ENCODE measurements around the gene PHRF1.

PHRF1 gene

DNA sequence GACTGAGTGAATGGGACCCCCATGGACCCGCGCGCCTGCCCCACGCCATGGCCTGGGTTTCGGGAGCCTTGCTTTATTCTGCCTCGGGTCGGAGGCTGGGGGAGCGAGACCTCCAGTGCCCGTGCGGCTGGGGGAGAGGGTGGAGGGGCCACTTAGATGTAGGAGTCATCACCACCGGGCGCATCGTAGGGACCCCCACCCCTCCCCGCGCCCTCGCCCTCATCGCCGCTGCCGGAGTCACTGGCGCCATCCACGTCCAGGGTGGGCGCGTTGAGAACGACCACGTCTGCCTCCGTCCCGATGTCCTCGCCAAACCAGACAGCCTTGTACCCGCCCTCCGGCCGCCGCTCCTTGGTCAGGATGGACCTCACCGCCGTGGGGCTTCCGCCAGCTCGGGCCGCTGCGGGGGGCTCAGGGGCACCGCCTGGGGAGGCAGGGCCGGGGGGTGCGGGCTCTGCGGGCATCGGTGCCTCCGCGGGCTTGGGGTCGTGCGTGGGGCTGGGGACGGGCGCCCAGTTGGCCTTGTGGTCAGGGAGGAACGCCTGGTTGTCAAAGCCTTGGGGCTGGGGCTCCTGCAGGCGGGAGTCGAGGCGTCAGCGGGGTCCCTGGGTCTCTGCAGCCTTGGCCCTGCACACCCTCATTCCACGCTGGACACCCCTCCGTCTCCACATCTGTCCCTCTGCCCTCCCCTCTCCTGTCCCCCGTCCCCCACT lies 41.1 kb downstream of the PHRF1 start:
- DNase-seq, result no peak

DNA sequence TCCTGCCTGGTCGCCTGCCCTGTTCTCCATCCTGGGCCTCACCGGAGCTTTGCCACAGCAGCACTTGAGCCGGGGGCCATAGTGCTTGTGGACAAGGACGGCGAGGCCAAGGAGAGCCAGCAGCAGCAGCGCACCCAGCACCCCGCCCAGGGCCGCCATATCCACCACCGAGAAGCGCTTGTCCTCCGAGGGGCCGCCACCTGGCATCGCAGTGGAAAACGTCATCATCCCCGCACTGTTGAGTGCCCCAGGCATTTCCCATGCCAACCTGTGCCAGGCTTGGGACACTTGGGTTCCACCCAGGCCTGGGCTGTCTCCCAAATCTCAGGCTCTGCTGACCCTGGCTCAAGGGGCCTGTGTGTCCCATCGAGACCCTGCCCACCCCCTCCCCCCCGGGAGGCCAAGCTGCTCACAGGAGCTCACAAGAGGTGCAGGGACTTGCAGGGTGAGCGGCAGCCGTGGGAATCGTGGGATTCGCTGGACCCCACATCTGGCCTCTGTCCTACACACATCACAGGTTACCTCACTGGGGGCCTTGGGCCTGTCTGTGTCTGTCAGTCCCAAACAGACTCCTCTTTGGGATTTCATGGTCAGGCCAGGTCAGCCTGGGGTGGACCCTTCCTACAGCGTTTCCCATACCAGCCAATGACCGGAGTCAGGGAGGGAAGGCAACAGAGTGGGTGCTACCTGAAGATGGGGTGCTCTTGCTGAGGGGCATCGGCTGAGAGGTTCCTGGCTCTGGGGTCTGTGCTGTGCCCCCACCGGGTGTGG lies 41.8 kb downstream of the PHRF1 start:
- DNase-seq, result no peak

DNA sequence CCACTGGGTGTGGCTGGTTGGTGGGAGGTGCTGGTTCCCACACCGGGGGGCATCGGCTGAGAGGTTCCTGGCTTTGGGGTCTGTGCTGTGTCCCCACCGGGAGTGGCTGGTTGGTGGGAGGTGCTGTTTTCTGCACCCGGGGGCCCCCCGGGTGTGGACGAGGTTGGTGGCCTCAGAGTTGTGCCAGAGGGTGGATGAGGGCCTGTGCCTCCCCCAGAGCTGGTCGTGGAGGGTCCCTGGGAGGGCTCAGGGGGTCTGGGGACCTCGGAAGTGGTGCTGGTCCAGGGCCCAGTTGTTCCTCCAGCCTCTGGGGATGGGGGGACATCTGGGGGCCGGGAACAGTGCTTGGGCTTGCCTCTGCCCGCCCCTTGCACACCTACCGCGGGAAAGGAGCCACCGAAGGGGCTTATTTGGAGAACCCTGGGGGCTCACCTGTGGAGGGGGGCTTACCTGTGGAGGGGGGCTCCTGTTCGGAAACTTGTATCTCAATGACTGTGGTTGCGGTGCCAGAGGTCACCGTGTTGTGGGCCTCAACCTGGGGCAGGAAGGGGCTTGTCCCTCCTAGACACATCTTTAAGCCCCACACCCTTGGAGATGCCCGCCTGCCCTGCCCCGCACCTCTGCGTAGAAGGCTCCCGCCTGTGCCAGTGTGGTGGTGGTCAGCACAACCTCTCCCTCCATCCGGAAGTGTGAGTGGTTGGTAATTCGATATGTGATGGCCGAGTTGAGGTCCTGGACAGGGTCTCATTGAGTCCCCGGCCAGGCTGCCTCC lies 42.8 kb downstream of the PHRF1 start:
- DNase-seq, result no peak

DNA sequence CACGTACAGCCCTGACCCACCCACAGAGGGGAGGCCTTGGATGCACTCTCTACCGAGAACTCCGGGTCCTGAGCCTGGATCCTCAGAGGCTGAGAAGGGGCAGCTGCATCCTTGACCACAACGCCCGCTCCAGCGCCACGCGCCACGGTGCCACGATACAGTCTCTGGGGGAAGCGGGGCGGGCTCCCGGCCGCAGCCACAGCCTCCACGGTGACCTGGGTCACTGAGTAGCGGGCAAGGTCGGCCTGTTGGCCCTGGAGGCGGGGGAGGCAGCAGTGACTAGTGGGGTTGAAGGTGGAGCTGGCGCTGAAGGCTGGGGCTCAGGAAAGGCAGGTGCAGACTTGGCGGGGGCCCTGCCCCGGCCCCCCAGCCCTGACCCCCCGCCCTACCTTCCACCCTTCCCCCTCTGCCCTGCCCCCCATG lies 43.4 kb downstream of the PHRF1 start:
- DNase-seq, result no peak

DNA sequence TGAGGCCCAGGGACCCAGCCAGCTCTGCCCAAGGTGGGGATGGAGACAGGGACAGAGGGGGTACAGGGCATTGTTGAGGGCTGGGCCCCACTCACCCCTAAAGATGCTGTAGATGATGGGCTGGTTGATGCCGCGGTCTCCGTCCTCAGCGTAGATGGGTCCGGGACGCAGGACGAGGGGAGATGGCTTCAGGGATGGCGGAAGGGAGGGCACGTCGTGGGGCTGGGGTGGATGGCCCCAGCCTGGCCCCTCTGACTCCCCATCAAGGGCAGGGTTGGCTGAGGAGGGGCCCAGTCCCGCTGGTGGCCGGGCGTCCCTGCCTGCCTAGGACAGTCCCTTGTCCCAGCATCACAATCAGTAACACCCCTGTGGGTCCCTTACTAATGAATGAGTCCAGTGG lies 43.9 kb downstream of the PHRF1 start:
- DNase-seq, result no peak

DNA sequence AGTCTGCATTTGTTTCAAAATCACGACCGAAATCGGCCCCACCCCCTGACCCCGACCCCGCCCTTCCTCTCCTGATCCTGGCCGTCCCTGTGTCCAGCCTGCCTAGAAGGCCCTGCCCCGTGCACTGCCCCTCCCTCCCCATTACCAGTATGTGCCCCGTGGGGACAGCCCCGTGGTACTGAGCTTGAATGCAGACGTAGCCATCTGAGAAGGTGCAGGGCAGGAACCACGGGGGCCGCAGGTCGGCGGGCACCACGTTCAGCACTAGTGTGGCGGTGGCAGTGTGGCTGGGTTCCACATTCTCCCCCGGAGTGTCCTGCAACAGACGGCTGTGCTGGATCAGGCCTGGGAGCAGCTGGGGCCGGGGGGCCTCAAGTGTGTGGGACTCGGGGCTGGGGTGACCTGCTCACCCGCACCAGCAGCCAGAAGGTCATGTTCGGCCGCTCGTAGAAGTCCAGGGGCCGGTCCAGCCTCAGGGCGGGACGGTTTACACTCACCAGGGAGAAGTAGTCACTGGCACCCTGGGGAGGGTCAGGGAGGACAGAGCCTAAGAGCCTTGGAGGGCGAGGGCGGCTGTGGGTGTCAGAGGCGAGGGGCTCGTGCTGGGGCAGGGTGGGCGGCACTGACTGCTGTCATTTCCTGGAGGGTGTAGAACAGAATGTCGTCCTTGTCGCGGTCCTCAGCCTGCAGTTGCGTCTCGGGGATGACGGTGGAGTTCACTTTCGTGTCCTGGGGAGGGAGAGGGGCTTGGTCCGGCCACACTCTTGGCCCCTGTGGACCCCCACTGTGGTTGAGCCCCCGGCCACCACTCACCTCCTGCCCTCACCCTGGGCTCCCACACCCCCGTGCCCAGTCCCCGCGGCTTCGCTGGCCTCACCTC lies 44.9 kb downstream of the PHRF1 start:
- DNase-seq, result no peak

DNA sequence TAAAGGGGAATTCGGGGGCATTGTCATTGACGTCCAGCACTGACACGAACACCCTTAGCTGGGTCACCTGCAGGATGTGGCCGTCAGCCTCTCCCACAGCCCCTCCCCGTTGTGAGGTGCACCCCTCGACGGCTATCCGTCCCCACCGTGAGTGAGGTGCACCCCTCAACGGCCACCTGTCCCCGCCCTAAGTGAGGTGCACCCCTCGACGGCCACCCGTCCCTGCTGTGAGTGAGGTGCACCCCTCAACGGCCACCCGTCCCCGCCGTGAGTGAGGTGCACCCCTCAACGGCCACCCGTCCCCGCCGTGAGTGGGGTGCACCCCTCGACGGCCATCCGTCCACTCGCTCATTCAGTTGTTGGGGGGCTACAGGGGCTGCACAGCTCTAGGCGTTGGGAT lies 45.6 kb downstream of the PHRF1 start:
- no peak for DNase-seq

DNA sequence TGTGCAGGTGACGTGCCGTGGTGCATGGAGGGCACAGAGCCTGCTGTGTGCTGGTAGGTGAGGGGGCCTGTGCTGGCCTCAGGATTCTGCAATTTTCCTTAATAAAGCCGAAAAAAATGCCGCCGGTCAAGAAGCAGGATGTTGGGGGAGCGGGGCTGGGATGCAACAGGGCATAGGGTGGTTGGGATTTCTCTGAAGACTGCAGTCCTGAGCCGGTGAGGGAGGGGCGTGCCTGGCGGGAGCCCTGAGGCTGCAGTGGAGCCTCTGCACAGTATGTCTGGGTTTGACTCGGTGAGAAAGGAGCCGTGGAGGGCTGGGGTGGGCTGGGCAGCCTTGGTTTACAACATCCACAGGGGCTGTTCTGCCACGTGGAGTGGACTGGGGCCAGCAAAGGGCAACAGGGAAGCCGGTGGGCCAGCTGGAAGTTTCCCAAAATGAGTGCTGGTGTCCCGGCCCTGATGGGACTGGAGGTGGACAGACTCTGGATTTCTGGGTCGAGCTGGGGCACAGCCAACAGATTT lies 47.1 kb downstream of the PHRF1 start:
- no peak for DNase-seq

DNA sequence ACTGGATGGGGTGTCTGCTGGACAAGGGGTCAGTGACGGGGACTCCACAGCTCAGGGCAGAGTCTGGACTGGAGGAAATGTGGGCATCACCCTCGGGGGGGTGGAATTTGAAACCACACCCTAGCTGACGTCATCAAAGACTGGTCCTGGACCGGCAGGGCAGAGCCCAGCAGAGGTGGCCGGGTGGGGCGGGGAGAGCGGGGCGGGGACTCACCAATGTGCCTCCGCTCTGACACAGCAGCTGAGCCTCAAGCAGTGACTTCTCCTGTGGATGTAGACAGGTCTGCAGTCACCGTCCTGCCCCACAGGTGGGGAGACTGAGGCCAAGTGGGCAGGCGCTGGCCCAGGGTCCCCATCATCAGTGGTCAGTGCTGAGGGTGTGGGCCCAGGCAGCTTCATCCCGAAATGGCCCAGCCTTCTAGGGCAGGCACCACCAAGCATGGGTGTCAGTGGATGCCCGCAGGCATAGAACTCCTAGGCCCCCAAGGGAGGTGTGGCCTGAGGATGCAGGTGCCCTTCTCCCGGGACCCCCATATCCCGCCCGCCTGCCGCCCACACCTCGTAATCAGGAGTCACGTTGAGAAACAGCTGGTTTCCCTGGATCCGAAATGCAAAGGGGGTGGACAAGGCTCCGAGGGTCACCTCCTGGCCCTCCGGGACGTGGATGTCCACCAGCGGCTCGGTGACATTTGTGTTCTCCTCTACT lies 47.9 kb downstream of the PHRF1 start:
- no peak for DNase-seq

DNA sequence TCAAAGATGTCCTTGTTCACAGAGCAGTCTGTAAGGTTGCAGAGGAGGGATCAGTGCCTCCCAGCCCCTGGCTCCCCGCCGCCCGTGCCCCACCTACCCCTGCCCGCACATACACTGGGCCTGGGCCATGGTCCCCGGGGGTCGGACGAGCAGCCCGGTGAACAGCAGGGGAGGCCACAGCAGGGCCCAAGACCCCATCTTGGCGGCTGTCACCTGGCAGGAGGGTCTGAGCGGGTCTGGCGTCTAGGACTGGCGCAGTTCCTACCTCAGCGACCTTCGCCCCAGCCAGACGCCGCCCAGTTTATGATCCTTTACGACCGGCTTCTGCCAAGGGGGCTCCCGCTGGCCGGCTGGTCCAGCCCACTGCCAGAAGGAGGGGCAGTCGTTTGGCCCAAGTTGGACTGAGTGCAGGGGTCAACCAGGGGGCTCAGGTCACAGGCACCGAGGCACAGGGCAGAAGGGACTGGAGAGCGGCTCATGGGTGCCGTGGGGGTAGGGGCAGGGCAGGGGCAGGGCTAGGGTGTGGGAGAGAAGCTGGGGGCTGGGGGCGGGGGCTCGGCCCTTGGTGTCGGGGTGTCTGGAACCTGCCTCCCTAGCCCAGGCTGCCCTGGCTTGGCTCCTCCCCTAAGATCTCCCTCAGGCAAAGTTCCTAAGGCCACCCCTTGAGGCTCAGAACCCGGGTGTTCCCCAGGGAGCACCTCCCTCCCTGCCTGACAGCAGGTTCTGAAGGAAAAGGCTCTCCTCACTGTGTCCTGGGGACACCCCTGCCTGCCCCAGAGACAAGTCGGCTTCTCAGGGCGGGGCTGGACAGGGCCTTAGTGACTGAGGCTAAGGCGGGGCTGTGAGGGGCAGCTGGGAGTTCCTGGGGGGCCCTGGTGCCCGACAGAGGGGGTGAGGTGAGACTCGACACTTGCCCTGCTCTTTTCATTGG lies 48.7 kb downstream of the PHRF1 start, which contains the start of gene CDHR5:
Gene CDHR5, minus strand, starts transcription at position 251 of the 931 bp plus-strand sequence. Its CDS starts 53 bp downstream, at position 198.
- DNase-seq, result no peak

DNA sequence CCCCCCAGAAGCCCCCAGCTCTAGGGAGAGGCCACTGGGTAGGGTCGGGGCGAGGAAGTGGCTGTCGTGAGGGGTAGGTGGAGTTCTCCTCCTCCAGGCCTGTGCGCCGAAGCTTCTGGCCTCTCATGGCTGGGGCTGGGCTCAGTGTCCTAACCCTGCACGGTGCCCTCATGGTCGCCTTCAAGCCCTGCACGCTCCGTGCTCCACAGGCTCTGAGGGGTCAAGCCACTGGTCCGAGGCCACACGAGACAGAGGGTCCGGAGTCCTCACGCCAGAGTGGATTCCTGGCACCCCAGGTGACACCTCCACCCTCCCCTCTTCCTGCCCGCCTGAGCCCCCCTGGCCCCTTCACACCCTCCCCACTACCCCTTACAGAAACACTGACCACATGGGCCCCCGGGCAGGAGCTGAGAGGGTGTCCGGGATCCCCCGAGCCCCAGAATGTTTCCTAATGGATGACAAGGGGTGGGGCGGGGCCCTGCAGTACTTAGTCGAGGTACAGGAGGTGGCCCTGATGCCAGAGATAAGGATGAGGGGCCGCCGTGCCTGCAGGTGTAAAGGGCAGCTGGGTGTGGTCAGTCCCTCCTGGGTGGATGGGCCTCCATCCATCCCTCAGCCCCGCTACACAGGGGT lies 49.5 kb downstream of the PHRF1 start:
- DNase-seq, result no peak

DNA sequence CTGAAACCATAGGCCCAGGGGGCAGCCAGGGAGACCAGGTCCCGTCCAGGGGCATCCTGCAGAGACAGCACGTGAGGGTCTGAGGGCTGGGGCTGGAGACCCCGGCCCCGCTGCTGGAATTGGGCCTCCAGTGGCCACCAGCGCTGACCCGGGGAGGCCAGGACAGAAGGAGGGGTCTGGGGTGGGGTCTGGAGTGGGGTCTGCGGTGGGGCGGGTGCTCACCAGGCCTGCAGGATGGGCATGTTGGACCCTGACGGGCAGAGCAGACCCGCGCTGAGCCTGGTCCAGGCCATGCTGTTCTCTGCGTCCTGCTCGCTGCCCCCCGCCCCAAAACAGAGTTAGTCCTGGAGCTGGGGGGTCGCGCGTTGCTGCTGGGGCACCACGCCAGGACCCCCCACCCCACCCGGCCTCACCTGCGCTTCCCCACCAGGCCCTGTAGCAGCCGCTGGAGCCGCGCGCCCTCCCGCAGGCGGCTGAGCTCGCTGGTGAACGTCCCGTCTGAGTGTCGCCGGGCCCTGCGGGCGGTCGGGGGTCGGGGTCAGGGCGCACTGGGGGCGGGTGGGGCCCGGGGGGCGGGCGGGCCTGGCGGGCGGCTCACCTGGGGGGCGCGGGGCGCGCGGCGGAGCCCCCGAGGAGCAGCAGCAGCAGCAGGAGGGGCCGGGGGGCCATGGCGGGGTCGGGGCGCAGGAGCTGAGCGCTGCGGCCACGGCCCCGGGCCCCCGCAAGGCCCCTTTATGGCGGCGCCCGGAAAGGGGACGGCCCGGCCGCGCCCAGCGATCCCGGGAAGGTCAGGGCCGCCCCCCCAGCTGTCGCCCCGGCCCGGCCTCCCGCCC lies 50.4 kb downstream of the PHRF1 start, which contains the start of gene SCT:
Gene SCT, minus strand, starts transcription at position 707 of the 833 bp plus-strand sequence. Its CDS starts 38 bp downstream, at position 669.
- DNase-seq, result no peak

DNA sequence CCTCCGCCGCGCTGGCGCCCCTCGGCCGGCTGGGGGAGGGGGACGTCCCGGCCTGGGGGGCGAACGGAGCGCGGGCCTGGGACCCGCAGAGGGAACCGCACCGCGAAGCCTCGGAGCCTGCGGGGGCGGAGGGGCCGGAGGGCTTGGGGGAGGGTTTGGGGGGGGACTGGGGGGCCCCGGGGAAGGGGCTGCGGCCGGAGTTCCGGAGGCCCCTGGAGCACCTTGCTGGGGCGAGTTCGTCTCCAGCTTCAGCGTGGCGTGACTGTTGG lies 51.0 kb downstream of the PHRF1 start:
- no peak for DNase-seq

DNA sequence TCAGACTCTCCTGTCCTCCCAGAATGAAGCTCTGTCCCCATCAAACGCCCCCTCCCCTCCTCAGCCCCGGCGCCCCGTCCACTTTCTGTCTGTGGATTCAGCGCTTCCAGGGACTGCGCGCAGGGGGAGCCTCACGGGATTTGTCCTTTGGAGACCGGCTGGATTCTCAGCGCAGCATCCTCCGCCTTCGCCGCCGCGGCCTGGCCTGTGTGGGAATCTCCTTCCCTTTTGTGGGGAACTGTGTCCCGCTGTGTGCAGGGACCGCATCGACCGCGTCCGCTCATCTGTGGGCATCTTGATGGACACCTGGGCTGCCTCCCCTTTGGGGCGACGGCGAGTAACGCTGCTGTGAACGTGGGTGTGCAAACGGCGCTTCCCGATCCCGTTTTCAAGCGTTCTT lies 51.8 kb downstream of the PHRF1 start:
- no peak for DNase-seq

DNA sequence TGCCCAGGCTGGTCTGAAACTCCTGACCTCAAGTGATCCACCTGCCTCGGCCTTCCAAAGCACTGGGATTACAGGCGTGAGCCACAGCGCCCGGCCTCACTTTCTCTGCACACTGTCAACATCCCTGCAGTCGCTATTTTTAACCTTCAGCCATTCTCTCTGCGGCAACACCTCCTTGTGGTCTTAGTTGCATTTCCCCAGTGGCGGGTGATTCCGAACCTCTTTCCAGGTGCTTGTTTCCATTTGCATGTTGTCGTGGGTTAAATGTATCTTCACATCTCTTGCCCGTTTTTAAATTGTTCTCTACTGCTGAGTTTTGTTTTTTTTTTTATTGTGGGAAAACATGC lies 52.9 kb downstream of the PHRF1 start:
- DNase-seq, result no peak

DNA sequence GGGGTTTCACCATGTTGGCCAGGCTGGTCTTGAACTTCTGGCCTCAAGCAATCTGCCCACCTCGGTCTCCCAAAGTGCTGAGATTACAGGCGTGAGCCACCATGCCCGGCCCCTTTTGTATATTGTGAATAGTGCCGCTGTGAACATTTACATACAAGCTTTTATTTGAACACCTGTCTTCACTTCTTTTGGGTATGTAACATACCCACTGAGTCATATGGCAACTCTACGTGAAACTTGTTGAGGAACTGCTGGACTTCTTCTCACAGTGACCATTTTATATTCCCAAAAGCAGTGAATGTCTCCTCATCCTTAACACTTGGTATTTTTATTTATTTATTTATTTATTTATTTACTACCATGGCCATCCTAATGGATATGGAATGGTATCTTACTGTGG lies 54.6 kb downstream of the PHRF1 start:
- DNase-seq, result no peak

DNA sequence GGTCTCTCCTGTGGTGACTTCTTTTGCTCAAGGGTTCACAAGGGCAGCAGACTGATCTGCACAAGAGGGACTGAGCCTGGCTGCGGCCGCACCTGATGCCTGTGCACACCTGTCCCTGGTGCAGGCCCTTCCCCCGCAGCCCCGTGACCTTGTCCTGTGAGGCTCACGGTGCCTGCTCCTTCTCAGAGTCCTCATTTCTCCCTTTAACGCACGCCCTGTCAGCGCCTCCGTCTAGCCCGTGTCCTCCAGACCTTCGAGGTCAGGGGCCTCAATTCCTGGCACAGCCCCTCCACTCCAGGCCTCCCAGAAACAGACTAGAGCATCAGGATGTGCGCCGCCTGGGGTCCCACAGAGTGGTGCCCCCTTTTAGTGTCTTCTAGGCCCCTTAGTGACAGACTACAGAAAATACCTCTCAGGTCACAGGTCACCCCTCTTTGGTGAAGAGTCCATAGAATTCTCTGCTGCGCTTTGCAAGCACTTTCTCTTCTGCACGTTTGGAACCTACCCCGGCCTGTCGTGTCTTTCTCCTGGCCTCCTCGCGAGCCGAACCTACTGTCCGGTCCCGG lies 59.8 kb downstream of the PHRF1 start:
- DNase-seq, result no peak

DNA sequence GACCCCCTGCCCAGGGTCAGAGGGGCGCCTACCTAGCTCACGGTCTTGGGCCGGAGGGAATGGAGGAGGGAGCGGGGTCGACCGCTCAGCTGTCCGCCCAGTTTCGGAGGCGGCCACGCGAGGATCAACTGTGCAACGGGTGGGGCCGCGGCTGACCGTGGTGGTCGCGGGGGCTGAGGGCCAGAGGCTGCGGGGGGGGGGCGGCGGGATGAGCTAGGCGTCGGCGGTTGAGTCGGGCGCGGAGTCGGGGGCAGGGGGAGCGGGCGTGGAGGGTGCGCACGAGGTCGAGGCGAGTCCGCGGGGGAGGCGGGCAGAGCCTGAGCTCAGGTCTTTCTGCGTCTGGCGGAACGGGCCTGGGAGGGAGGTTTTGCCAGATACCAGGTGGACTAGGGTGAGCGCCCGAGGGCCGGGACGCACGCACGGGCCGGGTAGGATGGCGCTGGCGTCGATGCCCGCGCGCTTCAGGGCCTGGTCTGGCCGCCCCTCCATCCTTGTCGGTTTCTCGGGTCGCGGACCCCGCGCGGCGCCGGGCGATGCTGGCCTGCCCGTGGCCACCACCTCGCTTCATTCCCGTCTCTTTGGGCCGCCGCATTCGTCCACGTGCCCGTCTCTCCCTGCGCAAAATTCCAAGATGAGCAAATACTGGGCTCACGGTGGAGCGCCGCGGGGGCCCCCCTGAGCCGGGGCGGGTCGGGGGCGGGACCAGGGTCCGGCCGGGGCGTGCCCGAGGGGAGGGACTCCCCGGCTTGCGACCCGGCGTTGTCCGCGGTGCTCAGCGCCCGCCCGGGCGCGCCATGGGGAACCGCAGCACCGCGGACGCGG lies 60.5 kb downstream of the PHRF1 start, which contains the start of gene DRD4:
Gene DRD4, plus strand, starts transcription at position 759 of the 822 bp plus-strand sequence. Its CDS starts 36 bp downstream, at position 795.
- DNase-seq, result no peak

All from stimulated activated CD4-positive, alpha-beta T cell treated with anti-CD3 and anti-CD28 coated beads, Interleukin-12 subunit alpha, Interleukin-12 subunit beta, amount 100 ng/mL, for 4 hours (primary cell).